ENCODE results near the gene FA2H.

FA2H gene

DNA sequence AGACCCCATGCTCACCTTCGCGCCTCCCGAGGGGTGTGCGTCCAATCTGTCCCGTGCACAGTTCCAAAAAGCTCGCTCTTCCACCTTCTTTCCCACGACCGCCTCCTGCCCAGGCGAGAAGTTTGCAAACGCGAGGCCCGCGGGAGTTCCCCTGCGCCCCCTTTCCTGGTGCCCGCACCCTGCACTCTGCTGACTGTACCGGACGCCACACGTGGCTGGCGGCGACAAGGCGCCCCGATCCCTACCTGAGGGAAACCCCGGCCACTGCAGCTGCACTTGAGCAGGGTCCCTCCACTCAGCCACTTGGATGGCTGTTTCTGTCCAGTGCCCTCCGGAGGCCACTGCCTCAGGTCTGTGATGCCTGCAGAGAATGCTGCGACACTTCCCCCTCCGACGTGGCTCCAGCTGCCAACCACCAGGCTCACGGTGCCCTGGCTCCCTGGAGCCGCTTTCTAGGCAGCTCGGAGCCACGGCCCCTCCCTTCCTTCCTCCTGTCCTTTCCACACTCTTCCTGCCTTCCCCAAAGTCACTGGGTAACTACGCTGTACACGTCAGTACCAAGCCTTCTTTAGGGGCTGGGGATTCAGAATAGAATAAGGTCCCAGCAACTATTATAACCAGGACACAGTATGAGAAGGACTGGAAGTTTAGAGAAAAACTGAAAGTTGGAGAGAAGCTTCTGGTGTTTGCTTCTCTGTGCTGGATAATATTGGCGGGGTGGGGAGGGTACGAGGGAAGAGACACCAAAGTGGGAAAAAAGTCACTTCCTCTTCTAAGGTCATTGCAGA is 74.0 kb downstream of the FA2H start, which contains the start of gene MLKL:
TSS of gene MLKL (minus strand) at position 425 of the 788 bp plus-strand sequence. CDS start 5,105 bp downstream, outside the sequence.
- no peak for TF ChIP-seq GLIS3 (CRISPR knock-in tag; IDR thresholded peaks at IDR 0.05)
- TF ChIP-seq CSDC2 (CRISPR knock-in tag; IDR thresholded peaks at IDR 0.05), result no peak
- no peak for TF ChIP-seq RARB (CRISPR knock-in tag; IDR thresholded peaks at IDR 0.05)
- TF ChIP-seq ZNF565 (CRISPR knock-in tag; conservative IDR thresholded peaks at IDR 0.05; ENCODE audit: low read depth), result no peak
- no peak for TF ChIP-seq ARNTL (CRISPR knock-in tag; IDR thresholded peaks at IDR 0.05; ENCODE audit: borderline replicate concordance, low read depth)
- no peak for TF ChIP-seq TCF4 (CRISPR knock-in tag; IDR thresholded peaks at IDR 0.05; ENCODE audit: borderline replicate concordance)
- TF ChIP-seq, protein P1, sequence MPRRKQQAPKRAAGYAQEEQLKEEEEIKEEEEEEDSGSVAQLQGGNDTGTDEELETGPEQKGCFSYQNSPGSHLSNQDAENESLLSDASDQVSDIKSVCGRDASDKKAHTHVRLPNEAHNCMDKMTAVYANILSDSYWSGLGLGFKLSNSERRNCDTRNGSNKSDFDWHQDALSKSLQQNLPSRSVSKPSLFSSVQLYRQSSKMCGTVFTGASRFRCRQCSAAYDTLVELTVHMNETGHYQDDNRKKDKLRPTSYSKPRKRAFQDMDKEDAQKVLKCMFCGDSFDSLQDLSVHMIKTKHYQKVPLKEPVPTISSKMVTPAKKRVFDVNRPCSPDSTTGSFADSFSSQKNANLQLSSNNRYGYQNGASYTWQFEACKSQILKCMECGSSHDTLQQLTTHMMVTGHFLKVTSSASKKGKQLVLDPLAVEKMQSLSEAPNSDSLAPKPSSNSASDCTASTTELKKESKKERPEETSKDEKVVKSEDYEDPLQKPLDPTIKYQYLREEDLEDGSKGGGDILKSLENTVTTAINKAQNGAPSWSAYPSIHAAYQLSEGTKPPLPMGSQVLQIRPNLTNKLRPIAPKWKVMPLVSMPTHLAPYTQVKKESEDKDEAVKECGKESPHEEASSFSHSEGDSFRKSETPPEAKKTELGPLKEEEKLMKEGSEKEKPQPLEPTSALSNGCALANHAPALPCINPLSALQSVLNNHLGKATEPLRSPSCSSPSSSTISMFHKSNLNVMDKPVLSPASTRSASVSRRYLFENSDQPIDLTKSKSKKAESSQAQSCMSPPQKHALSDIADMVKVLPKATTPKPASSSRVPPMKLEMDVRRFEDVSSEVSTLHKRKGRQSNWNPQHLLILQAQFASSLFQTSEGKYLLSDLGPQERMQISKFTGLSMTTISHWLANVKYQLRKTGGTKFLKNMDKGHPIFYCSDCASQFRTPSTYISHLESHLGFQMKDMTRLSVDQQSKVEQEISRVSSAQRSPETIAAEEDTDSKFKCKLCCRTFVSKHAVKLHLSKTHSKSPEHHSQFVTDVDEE (CRISPR knock-in tag; IDR thresholded peaks at IDR 0.05), result no peak
- TF ChIP-seq ZFP30 (CRISPR knock-in tag; IDR thresholded peaks at IDR 0.05), result no peak
- no peak for TF ChIP-seq POU6F1 (CRISPR knock-in tag; IDR thresholded peaks at IDR 0.05; ENCODE audit: borderline replicate concordance, low read depth)
- no peak for TF ChIP-seq ZNF70 (CRISPR knock-in tag; IDR thresholded peaks at IDR 0.05)
- TF ChIP-seq ESRRG (CRISPR knock-in tag; IDR thresholded peaks at IDR 0.05), result no peak
- TF ChIP-seq ISL1 (CRISPR knock-in tag; IDR thresholded peaks at IDR 0.05), result no peak

DNA sequence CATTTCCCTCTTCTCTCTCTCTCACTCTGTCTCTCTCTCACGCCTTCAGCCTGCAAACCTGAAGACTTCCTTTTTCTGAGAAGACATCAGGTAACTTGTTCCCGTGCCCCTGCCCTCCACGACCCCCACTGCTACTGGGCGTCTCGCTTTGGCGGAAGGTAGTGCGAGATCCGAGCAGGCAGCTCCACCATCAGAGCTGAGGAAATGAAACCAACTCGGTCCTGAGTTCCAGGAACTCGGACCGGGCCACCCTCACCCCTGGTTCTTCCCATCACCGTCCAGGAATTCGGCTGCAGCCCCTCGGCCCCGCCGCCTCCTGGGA is 74.5 kb downstream of the FA2H start:
- TF ChIP-seq POU6F1 (CRISPR knock-in tag; IDR thresholded peaks at IDR 0.05; ENCODE audit: borderline replicate concordance, low read depth) (no peak), PATZ1 (CRISPR knock-in tag; IDR thresholded peaks at IDR 0.05; ENCODE audit: borderline replicate concordance) (no peak), SNAI2 (CRISPR knock-in tag; IDR thresholded peaks at IDR 0.05) (no peak), TCF4 (CRISPR knock-in tag; IDR thresholded peaks at IDR 0.05; ENCODE audit: borderline replicate concordance) (no peak), ZNF565 (CRISPR knock-in tag; conservative IDR thresholded peaks at IDR 0.05; ENCODE audit: low read depth) (no peak), ZNF8 (CRISPR knock-in tag; IDR thresholded peaks at IDR 0.05) (no peak), ZFP30 (CRISPR knock-in tag; IDR thresholded peaks at IDR 0.05) (no peak), TOX (CRISPR knock-in tag; IDR thresholded peaks at IDR 0.05; ENCODE audit: borderline replicate concordance) (no peak), BACH2 (CRISPR knock-in tag; IDR thresholded peaks at IDR 0.05; ENCODE audit: borderline replicate concordance) (no peak), GLIS3 (CRISPR knock-in tag; IDR thresholded peaks at IDR 0.05) (no peak), OSR1 (CRISPR knock-in tag; IDR thresholded peaks at IDR 0.05) (no peak), ARNTL (CRISPR knock-in tag; IDR thresholded peaks at IDR 0.05; ENCODE audit: borderline replicate concordance, low read depth) (no peak), ESRRG (CRISPR knock-in tag; IDR thresholded peaks at IDR 0.05) (no peak), ZFP3 (CRISPR knock-in tag; IDR thresholded peaks at IDR 0.05) (no peak), CSDC2 (CRISPR knock-in tag; IDR thresholded peaks at IDR 0.05) (no peak), ZNF70 (CRISPR knock-in tag; IDR thresholded peaks at IDR 0.05) (no peak), ISL1 (CRISPR knock-in tag; IDR thresholded peaks at IDR 0.05) (no peak), RARB (CRISPR knock-in tag; IDR thresholded peaks at IDR 0.05) (no peak)
- TF ChIP-seq, protein P1 (CRISPR knock-in tag; IDR thresholded peaks at IDR 0.05), result no peak
- TF ChIP-seq, protein P2, sequence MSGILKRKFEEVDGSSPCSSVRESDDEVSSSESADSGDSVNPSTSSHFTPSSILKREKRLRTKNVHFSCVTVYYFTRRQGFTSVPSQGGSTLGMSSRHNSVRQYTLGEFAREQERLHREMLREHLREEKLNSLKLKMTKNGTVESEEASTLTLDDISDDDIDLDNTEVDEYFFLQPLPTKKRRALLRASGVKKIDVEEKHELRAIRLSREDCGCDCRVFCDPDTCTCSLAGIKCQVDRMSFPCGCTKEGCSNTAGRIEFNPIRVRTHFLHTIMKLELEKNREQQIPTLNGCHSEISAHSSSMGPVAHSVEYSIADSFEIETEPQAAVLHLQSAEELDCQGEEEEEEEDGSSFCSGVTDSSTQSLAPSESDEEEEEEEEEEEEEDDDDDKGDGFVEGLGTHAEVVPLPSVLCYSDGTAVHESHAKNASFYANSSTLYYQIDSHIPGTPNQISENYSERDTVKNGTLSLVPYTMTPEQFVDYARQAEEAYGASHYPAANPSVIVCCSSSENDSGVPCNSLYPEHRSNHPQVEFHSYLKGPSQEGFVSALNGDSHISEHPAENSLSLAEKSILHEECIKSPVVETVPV (CRISPR knock-in tag; IDR thresholded peaks at IDR 0.05), result no peak
- peak; percentile 53 for ATAC-seq

More for the DNA sequence above, 74.0 kb downstream of the FA2H start, which contains the start of gene MLKL:
- peak; percentile 68 for ATAC-seq

Data from SK-N-SH treated with all-trans-retinoic acid at 6 μM for 48 hours (cell line).